Measurements from ENCODE around the gene CRKL.
A peak's percentile ranks its signal among the peaks of the same experiment; 100 is the strongest.
"Not testable (repeated sequence)": the region's sequence is repeated elsewhere in the genome, so short reads cannot be mapped to it uniquely, and the experiment has no call there.

CRKL gene

DNA sequence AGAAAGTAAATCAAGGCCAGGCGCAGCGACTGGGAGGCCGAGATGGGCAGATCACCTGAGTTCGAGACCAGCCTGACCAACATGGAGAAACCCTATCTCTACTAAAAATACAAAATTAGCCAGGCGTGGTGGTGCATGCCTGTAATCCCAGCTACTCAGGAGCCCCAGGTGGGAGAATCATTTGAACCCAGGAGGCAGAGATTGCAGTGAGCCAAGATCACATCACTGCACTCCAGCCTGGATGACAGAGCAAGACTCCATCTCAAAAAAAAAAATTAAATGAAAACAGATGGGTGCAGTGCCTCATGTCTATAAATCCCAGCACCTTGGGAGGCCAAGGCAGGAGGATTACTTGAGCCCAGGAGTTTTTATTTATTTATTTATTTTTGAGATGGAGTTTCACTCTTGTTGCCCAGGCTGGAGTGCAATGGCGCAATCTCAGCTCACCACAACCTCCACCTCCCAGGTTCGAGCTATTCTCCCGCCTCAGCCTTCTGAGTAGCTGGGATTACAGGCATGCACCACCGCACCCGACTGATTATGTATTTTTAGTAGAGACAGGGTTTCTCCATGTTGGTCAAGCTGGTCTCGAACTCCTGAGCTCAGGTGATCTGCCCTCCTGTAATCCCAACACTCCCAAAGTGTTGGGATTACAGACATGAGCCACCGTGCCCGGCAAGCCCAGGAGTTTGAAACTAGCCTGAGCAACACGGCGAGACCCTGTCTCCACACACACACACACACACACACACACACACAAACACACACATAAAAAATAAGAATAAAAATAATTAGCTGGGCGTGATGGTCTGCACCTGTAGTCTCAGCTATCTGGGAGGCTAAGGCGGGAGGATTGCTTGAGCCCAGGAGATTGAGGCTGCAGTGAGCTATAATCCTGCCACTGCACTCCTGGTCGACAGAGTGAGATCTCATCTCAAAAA is 15.8 kb upstream of the CRKL start:
- DNase-seq (ENCODE audit: low read depth), result not testable (repeated sequence)

DNA sequence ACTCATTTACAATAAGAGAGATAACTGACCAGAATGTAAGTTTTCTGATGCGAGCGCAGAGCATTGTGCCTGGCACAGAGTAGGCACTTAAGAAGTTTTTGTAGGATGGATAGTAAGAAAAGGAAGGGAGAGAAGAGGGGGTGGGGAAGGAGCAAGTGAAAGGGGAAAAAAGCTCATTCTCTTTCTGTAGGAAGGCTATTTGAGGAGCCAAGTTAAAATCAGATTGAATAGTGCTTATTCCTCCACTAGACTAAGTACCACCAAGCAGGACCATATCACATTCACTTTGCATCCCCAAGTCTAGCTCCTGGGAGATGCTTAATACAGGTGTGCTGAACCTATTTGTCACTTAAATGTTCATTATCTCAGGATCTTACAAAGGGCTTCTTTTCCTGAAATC is 14.1 kb upstream of the CRKL start:
- no peak for DNase-seq (ENCODE audit: low read depth)

DNA sequence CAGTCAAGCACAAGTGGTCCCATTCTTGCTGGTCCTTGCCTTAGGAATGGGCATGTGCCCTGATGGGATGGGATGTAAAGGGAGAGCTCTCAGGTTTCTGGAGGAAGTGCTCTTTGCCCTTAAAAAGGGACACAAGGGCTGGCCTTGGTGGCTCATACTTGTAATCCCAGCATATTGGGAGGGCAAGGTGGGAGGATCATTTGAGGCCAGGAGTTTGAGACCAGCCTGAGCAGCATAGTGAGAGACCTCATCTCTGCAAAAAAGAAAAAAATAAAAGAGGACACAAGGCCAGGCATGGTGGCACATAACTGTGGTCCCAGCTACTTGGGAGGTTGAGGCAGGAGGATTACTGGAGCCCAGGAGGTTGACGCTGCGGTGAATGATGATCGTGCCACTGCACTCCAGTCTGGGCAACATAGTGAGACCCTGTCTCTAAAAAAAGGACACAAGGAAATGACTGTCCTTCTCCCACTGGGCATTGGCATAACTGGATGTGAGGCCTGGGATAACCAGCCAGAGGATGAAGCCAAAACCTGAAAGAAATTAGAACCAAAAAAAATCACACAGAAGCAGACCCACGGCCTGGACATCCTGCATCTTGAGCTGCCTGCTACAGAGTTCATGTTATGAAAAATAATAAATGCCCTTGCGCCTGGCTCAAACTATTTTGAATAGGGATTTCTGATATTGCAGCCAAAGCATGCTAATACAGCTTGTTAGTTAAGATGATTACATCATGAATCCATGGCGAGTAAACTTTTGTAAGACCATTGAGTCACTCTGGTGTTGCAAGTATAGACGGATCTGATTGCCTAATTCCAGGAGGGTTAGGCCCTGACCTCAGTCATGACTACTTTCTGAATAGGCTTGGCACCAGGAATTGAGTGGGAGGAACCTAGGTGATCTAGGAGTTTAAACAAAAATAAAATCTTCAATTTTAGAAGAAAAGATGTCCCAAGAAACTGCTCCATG is 12.9 kb upstream of the CRKL start:
- DNase-seq (ENCODE audit: low read depth), result peak; percentile 98

DNA sequence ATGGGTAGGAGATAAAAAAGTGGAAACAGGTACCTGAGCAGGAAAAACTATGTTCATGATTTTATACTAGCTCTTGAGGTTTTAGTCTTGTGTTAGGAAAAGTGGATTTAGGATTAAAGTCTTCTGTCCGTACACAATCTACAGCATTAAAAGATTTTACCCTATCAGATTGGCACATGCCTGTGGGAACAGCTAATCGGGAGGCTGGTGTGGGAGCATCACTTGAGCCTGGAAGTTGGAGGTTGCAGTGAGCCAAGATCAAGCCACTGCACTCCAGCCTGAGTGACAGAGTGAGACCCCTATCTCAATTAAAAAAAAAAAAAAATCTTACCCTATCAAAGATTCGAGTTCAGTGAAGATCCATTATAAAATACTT is 12.2 kb upstream of the CRKL start:
- DNase-seq (ENCODE audit: low read depth), result no peak

DNA sequence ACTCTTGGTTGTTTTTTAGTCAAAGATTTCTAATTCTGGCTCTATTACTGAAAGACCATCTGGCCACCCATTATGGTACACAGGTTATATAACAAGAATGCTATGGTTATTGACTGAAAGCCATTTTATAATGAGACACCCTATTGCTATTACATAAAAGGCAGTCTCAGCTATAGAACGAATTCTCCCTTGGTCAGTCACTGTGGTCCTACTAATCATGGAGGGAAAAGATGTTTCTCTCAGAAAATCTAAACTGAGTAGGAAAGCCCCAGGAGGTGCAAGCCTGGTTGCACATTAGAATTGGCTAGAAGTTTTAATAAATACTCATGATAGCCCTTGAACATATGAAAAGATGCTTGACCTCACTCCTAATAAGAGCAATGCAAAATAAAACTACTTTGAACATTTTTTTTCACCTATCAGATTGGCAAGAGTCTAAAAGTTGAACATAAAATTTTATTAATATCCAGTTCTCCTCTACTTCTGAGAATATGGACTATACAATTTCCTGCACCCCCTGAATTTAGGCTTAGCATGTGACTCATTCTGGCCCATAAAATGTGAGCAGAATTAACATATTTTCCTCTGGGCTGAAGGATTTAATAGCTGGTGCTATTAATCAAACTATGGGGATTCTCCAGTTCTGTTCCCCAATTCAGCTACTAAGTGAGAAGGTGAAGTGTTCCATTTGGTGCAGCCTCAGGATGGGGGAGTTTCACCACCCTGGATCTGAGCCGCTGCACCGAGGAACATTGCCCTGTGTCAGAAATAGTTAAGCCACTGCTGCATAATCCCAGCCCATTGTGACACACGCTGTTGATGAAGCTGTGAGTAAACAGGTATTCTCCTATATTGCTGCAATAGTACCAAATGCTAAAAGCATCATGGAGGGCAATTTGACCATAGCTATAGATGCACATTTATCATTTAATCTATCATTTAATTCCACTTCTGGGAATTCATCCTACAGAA is 11.5 kb upstream of the CRKL start:
- no peak for DNase-seq (ENCODE audit: low read depth)

DNA sequence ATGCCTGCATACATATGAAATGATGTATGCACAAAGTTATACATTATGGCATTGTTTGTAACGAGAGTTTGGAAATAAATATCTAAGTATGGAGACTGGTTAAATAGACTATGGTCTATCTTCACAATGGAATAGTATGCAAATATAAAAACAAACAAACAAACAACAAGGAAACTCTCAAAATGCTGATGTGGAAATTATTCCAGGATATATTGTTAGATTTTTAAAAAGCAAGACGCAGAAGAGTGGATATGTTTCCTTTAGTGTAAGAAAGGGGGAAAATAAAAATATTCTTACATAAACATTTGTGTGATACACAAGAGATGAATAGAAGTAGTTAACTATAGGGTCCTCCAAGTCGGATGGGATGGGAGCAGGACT is 10.8 kb upstream of the CRKL start:
- DNase-seq (ENCODE audit: low read depth), result no peak

DNA sequence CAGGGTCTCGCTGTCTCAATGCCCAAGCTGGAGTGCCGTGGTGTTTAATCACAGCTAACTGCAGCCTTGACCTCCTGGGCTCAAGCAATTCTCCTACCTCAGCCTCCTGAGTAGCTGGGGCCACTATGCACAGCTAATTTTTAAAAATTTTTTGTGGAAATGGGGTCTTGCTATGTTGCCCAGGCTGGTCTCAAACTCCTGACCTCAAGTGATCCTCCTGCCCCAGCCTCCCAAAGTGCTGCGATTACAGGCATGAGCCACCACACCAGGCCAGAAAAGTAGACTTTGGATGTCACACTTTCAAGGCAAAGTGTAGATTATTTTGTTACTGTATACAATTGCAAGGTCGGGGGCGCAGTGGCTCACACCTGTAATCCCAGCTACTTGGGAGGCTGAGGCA is 8.5 kb upstream of the CRKL start:
- not testable (repeated sequence) for DNase-seq (ENCODE audit: low read depth)

DNA sequence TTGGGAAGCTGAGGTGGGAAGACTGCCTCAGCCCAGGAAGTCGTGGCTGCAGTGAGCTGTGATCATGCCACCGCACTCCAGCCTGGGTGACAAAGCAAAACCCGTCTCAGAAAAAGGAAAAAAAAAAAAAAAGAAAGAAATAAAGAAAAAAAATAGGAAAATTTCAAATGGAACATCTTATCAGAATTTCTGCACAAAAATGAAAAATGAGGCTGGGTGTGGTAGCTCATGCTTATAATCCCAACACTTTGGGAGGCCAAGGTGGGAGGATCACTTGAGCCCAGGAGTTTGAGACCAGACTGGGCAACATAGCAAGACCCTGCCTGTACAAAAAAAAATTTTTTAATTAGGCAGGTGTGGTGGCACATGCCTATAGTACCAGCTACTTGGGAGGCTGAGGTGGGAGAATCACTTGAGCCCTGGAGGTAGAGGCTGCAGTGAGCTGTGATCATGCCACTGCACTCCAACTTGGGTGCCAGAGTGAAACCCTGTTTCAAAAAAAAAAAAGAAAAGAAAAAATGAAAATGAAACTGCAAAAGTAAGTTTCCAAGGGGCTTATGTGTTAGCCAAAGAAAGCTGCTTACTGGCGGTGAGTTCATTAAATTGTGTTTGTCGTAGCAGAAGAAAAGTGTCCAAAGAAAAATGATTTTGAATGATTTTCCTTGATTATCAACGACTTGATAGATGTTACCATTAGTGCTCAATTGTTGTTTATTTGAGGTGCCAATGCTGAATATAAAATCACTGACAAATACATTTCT is 7.5 kb upstream of the CRKL start:
- no peak for DNase-seq (ENCODE audit: low read depth)

DNA sequence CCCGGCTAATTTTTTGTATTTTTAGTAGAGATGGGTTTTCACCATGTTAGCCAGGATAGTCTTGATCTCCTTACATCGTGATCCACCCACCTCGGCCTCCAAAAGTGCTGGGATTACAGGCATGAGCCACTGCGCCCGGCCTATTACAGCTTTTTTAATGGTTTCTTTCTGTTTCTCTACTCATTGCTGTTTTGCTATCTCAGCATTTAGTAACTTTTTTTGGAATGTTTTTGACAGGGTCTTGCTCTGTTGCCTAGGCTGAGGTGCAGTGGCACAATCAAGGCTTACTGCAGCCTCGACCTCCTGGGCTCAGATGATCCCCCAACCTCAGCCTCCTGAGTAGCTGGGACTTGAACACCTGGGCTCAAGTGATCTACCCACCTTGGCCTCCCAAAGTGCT is 4.7 kb upstream of the CRKL start:
- DNase-seq (ENCODE audit: low read depth), result no peak

DNA sequence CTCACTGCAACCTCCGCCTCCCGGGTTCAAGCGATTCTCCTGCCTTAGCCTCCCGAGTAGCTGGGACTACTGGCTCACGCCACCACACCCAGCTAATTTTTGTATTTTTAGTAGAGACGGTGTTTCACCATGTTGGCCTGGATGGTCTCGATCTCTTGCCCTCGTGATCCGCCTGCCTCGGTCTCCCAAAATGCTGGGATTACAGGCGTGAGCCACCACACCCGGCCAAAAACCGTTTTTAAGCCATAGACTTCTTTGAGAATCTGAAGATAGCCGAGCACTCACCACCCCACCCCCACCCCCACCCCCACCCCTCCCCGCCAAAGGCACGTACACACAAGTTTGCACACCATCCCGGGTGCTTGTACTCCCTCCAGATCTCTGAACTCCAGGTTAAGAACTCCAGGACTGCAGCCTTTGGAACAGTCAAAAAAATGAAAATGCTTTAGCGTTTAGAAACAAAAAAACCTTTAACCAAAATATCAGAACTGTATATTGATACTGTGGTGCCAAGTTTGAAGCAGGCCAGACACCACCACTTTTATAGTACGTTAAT is 1.5 kb downstream of the CRKL start:
- no peak for DNase-seq (ENCODE audit: low read depth)

DNA sequence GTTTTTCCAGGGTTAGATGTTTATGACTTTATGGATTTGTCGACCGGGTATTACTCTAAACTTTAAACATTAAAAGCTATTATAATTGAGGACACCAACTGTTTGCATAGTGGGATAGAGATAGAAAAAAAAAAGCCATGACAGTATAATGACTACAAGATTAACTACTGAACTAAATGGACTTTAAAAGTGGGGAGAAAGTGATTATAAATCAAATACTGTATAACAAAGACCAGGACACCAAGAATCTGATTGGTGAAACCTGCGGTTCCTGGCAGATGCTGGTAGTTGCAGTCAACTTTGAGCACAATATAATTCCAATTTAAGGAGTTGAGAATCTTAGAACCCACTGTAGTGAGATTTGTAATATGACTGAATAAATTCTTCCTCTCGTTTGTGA is 2.5 kb downstream of the CRKL start:
- no peak for DNase-seq (ENCODE audit: low read depth)

DNA sequence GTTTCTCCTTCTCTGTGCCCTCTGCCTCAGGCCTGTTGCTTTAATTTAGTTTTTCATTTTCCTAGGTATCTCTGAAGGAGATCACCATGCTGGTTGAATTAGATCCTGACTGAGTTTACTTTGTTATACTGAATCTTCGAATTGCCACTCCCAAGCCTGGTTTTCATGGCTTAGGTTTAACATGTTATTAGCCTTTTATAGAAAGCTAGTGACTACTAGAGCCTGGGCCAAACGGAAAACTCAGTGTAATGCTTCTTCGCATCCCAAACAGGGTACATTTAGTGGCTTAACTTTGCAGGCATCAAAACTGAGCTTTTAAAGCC is 3.6 kb downstream of the CRKL start:
- no peak for DNase-seq (ENCODE audit: low read depth)

DNA sequence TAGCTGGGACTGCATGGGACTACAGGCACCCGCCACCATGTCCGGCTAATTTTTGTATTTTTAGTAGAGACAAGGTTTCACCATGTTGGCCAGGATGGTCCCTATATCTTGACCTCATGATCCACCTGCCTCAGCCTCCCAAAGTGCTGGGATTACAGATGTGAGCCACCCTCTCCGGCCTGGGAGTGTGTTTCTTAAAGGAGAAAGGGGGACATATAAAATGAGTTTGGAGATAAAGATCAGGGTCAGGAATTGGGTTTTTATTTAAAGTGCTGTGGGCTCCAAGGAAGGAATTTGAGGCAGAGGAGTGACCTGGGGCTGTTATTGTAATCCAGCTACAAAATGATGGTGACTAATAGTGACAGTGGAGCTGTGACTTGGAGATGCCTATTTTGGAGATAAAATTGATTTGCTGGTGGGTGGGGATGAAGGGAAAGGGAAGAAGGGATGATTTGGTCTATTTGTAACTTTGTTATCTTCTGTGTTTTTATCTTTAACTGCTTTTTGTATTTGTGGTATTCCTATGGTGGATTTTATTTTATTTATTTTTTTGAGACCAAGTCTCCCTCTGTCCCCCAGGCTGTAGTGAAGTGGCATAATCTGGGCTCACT is 5.0 kb downstream of the CRKL start:
- no peak for DNase-seq (ENCODE audit: low read depth)

DNA sequence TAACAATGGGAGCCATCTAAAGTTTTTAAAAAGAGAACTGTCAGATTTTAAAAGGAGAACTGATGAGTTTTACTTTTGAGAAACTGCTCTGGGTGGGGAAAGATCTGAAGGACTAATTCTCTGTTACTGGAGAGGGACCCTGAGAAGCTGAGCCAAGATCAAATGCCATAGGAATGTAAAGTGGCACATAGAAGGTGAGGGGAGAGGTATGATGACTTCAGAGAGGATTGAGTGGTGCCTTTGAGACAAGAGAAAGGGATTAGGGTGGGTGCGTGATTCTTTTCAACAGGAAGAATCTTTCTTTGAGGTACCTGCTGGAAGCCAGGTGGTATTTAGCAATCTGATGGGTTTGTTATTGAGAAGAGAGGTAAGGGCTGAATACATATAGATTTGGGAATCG is 9.0 kb downstream of the CRKL start:
- DNase-seq (ENCODE audit: low read depth), result no peak

DNA sequence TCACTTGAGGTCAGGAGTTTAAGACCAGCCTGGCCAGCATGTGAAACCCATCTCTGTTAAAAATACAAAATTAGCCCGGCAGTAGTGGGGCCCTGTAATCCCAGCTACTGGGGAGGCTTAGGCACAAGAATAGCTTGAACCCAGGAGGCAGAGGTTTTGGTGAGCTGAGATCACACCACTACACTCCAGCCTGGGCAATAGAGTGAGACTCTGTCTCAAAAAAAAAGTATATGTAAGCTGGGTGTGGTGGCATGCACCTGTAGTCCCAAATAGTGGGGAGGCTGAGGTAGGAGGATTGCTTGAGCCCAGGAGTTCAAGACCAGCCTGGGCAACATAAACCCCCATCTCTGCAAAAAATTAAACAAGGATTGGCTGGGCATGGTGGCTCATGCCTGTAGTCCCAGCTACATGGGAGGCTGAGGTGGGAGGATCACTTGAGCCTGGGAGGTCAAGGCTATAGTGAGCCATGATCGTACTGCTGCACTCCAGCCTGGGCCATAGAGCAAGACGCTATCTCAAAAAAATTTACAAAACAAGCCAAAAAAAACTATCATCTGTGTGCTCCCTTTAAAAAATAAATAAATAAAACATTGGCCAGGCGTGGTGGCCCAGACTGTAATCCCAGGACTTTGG is 10.8 kb downstream of the CRKL start:
- no peak for DNase-seq (ENCODE audit: low read depth)

DNA sequence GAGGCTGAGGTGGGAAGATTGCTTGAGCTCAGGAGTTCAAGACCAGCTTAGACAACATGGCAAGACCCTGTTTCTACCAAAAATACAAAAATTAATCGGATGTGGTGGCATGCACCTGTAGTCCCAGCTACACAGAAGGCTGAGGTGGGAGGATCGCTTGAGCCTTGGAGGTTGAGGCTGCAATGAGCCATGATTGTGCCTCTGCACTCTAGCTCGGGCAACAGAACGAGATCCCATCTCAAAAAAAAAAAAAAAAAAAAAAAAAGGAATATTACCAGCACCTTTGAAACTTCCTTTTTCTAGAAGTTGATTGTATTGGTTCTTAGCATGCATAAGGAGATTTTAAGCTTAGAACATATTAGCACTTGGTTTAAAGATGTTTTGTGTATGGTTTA is 11.4 kb downstream of the CRKL start:
- no peak for DNase-seq (ENCODE audit: low read depth)

DNA sequence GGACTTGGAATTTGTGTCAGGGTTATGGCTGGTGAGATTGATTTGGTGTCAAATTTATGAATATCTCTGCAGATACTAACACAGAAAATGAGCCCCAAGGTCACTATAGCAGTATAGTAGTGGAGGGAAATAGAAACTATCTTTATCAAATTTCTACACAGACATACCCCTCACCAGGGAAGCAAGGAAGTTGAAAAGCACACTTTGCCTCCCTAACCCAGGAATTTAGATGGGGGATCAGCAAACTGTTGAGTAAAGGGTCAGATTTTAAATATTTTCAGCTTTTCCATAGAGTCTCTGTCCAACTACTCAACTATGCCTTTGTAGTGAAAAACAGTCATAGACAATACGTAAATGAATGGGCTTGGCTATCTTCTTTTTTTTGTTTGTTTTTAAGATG is 12.8 kb downstream of the CRKL start:
- no peak for DNase-seq (ENCODE audit: low read depth)

DNA sequence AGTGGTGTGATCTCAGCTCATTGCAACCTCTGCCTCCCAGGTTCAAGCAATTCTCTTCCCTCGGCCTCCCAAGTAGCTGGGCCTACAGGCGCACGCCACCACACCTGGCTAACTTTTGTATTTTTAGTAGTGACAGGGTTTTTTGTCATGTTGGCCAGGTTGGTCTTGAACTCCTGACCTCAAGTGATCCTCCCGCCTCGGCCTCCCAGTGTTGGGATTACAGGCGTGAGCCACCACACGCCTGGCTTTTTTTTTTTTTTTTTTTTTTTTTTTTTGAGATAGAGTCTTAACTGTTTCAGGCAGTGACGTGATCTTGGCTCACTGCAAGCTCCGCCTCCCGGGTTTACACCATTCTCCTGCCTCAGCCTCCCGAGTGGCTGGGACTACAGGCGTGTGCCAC is 13.2 kb downstream of the CRKL start:
- not testable (repeated sequence) for DNase-seq (ENCODE audit: low read depth)

DNA sequence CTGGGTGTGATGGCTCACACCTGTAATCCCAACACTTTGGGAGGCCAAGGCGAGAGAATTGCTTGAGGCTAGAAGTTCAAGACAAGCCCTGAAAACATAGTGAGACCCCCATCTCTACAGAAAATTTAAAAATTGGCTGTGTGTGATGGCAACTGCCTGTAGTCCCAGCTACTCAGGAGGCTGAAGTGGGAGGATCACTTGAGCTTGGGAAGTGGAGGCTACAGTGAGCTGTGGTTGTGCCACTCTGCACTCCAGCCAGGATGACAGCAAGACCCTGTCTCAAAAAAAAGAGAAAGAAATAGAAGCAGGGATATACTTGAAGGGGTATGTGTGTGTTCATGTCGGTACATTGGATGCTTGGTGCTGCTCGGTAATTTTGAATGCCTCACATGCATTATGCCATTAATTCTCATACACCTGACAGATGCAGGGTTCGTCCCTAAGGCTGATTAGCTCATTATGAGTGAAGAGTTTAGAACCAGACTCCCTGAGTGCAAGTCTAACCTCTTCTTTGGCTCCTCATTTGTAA is 14.0 kb downstream of the CRKL start:
- DNase-seq (ENCODE audit: low read depth), result no peak

DNA sequence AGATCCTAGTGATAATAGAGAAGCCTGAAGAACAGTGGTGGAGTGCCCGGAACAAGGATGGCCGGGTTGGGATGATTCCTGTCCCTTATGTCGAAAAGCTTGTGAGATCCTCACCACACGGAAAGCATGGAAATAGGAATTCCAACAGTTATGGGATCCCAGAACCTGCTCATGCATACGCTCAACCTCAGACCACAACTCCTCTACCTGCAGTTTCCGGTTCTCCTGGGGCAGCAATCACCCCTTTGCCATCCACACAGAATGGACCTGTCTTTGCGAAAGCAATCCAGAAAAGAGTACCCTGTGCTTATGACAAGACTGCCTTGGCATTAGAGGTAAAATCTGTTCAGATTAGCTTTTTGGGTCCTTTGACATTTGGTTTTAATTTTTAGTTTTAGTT is 16.7 kb downstream of the CRKL start:
- no peak for DNase-seq (ENCODE audit: low read depth)
